KOPT-K1 (cell line): ENCODE measurements around the gene ABCB9.
"Not testable (repeated sequence)": the region's sequence is repeated elsewhere in the genome, so short reads cannot be mapped to it uniquely, and the experiment has no call there.

Experiments
- H3K27ac ChIP-seq: fragments of 200-600 bp; sonication (generic); 2 replicates; pipeline ENCODE4 v1.5.1; 2016; ENCODE audit warnings: antibody characterized with exemption, mild to moderate bottlenecking, low read depth, low read length; ENCODE audit not compliant: poor library complexity, severe bottlenecking
- H3K36me3 ChIP-seq: fragments of 200-600 bp; sonication (generic); 2 replicates; pipeline ENCODE4 v1.5.1; 2017; ENCODE audit warnings: antibody characterized with exemption, mild to moderate bottlenecking, low read length, moderate library complexity; ENCODE audit not compliant: insufficient read depth
- H3K9me3 ChIP-seq: fragments of 200-600 bp; sonication (generic); 2 replicates; pipeline ENCODE4 v1.5.1; 2017; ENCODE audit warnings: antibody characterized with exemption, low read length, mild to moderate bottlenecking; ENCODE audit not compliant: insufficient read depth, poor library complexity, severe bottlenecking

The ABCB9 gene

DNA sequence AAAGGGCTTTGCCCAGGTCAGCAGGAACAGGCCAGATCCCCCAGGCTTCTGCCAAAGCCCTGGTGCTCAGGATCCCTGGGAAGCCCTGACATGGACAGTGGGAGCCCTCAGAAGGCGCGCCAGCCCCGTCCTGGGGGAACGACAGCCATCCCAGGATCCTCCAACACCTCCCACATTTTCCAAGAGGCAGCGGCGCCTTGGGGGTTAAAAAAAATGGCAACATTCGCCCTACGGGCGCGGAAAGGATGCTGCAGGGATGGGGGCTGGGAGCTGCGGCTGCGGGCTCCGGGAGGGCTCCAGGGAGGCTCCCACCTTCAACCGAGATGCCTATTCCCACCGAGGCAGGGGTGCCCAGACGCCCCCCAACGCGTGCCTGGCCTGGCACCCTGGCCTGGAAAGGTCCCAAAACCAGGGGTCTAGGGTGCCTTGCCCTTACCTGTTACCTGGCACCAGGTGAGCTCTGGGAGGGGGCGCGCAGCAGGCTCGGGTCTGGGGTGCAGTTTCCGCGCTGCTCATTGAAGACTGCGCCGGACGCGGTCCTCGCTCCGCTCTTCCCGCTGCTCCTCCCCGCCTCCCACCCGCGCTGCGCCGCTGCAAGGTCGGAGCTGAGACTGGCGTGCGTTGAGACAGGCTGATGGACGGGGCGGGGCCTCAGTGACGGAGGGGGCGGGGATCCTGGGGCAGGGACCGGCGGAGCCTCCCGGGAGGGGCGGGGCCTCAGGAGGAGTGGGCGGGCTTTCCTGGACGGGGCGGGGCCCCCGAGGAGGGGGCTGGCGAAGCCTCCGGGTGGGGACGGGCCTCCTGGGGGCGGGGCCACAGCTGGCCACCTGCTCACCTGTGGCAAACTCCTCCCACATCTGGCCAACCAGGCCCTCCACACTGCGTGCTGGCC, at the start of gene ABCB9:
ABCB9 (minus strand) TSS at position 613 of the 892 bp plus-strand sequence. CDS start 6,228 bp downstream, outside the sequence.
- no peaks in the 10 kb centered on the region for H3K9me3 ChIP-seq
- no peak within 1 kb of the TSS for H3K27ac ChIP-seq
- H3K36me3 ChIP-seq: no peaks in the 10 kb centered on the region

DNA sequence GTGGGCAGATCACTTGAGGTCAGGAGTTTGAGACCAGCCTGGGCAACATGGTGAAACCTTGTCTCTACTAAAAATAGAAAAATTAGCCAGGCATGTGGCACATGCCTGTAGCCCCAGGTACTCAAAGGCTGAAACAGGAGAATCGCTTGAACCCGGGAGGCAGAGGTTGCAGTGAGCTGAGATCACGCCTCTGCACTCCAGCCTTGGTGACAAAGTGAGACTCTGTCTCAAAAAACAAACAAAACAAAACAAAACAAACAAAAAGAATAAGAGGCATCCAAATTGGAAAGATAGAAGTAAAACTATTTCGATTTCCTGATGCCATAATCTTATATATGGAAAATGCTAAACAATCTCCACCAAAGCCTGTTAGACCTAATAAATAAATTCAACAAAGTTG, 48.2 kb upstream of the ABCB9 start:
- H3K9me3 ChIP-seq: not testable (repeated sequence)
- H3K36me3 ChIP-seq: peaks cover 54% of the 10 kb centered on the region

DNA sequence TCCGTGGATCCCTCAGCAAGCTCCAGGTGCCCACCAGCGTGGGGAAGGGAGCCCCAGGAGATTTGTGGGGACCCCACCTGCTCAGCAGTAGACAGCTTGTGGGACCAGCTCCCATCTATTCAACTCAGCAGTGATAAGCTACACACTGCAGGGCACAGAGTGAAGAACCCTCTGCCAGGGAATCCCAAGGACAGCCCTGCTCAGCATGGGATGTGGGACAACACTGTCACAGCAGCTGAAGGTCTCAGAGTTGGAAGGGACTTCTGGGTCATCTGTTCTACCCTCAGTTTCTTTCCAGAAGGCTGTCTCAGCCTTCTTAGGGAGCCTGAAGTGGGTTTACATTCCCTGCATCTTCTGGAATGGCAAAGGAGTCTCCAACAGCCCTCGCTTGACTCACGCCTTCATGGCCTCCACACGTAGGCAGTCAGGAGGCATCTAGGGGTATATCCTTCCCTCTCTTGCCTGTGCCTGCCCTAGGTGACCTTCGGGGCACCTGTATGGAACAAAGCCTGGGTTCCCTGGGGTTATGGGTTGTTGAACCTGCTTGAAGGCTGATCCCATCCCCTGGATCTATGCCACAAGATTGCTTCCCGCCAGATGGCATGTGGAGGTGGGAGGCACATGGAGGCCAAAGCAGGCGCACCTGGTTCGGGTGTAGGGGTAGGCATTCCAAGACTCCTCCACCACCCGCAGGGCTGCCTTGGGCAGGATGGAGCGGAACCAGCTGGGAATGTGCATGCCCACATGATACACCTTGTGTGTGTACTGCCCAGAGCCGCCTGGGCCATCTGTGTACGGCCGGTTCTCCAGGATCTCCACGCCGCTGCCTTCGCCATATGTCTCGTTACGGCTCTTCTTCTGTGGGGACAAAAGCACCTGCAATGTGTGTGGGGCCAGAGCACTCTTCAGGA, 47.2 kb upstream of the ABCB9 start:
- H3K9me3 ChIP-seq: no peaks in the 10 kb centered on the region
- H3K36me3 ChIP-seq: peaks cover 65% of the 10 kb centered on the region
- no peak overlapping the region for H3K27ac ChIP-seq

More for the DNA sequence above, 48.2 kb upstream of the ABCB9 start:
- not testable (repeated sequence) for H3K27ac ChIP-seq

DNA sequence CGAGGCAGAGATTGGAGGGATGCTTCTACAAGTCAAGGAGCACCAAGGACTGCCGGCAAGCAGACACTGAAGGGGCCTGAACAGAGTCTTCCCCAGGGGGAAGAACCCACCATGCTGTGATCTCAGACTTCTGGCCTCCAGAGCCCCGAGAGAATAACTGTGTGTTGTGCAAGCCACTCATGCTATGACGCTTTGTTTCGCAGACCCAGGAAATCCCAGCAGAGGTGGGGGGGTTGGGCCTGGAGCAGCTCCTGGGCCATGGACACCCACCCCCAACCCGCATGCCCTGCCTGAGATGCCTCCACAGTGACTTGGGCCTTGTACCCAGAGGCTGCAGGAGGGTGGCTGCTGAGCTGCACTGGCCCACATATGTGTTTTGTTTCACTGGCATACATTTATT, 45.4 kb upstream of the ABCB9 start:
- no peaks in the 10 kb centered on the region for H3K9me3 ChIP-seq
- no peak overlapping the region for H3K27ac ChIP-seq
- H3K36me3 ChIP-seq: peaks cover 82% of the 10 kb centered on the region

DNA sequence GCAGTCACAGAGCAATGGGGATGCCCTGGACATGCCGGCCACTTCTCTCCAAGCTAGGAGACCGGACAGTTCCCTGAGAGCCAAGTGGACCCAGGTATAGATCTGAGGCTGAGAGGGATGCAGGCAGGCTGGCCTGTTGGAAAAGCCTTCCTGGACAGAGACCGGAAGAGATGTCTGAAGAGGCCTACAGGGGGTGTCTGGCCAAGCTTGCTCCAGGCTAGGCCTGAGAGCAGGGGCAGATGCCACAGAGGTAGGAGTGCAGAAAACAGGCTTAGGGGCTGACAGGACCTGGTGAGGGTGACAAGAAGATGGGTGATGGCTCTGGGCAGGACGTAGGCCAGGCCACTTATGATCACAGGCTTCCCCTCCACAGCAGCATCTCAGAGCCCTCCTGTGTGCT, 44.4 kb upstream of the ABCB9 start:
- peaks cover 87% of the 10 kb centered on the region for H3K36me3 ChIP-seq
- H3K27ac ChIP-seq: no peak overlapping the region
- H3K9me3 ChIP-seq: no peaks in the 10 kb centered on the region

DNA sequence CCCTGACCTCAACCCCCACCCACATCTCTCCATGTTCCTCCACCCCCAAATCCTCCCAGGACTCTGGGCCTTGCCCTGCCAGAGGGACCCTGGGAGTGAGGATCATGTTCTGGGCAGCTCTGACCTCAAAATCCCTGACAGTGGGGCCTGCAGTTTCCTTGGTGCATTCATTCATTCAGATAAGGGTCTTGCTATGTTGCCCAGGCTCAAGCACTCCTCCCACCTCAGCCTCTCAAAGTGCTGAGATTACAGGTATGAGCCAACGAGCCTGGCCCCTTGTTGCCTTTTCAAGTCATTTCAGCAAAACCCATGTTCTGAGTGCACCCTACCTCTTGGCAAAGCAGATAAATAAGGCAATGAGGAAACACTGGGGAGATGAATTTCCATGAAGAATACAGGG, 43.8 kb upstream of the ABCB9 start:
- Histone ChIP-seq H3K36me3 (peaks cover 92% of the 10 kb centered on the region), H3K27ac (no peak overlapping the region)

DNA sequence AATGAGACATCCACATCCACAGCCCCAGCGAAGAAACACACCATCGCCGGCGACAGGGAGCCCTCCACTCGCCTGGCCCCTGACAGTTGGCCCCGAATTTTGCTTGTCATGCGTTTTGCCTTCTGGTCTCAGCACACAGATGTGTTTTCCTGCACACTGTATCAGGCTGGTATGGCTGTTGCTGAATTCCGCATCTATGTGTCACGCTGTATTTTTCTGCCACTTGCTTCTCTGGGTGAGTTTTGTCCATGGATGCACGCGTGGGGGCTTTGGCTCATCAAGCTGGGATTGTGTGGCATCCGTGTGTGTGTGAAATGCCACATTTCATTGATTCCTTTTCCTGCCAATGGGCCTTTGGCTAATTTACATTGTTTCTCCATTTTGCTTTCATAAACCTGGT, 40.7 kb upstream of the ABCB9 start:
- no peak overlapping the region for H3K27ac ChIP-seq
- H3K36me3 ChIP-seq: peaks cover 93% of the 10 kb centered on the region
- no peaks in the 10 kb centered on the region for H3K9me3 ChIP-seq

More for the DNA sequence above, 43.8 kb upstream of the ABCB9 start:
- no peaks in the 10 kb centered on the region for H3K9me3 ChIP-seq

DNA sequence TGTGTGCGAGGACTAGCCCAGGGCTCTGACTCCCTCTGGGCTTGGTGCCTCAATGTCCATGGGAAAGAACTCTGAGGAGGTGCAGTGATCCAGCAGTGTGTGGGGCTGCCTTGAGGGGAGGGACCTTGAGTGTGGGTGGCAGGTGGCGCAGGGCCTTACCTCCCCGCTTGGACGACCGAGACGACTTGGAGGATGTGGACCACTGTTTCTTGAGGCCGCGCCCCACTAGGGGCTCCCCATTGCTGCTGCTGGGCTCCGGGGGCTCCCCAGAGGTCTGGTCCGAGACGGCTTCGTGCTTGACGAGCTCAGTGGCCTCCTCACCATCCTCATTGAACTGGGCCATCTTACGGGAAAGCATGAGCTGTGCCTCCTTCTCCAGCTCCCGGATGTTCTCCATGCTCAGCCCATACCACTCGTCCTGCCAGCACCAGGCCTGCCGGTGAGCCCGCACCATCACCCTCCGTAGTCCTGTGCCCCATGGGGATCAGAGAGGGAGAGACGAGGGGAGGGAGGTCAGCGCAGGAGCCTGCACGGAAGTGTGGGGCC, 38.9 kb upstream of the ABCB9 start:
- H3K36me3 ChIP-seq: peaks cover 93% of the 10 kb centered on the region
- no peaks in the 10 kb centered on the region for H3K9me3 ChIP-seq
- H3K27ac ChIP-seq: no peak overlapping the region

DNA sequence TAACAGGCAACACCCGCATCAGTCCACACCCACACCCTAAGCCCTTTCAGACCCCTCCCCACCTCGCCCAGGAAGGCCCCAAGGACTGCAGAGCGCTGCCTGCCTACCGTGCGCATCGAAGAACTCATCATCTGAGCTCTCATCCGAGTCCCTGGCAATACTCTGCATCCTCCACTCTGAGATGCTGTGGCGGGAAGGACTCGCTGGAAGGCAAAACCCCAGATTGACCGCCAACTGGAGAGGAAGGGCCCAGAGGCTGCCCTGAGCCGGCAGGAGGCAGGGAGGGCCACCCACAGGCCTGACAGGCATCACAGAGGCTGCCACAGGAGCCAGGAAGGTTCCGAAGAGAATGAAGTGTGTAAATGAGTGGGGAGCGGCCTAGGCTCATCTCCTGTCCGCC, 38.0 kb upstream of the ABCB9 start:
- Histone ChIP-seq H3K36me3 (peaks cover 93% of the 10 kb centered on the region), H3K9me3 (no peaks in the 10 kb centered on the region), H3K27ac (no peak overlapping the region)

DNA sequence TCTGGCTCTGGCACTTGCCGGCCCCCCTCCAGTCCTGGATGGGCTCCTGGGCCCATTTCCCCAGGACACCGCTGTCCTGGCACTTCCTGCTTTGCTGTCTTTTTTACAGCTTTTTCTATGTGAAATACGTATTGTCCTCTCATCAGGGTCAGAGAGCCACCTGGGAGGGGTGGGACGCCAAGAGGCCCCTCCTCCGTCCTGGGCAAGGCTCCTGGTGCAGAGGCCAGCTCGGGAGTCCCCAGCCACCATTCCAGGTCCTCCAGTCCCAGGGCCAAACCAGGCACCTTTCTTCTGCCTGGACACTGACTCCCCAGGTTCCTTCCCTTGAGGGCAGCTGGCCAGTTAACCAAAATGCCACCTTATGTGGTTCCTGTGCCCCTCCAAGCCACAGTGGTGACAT, 37.0 kb upstream of the ABCB9 start:
- Histone ChIP-seq H3K27ac (no peak overlapping the region), H3K9me3 (no peaks in the 10 kb centered on the region), H3K36me3 (peaks cover 93% of the 10 kb centered on the region)

DNA sequence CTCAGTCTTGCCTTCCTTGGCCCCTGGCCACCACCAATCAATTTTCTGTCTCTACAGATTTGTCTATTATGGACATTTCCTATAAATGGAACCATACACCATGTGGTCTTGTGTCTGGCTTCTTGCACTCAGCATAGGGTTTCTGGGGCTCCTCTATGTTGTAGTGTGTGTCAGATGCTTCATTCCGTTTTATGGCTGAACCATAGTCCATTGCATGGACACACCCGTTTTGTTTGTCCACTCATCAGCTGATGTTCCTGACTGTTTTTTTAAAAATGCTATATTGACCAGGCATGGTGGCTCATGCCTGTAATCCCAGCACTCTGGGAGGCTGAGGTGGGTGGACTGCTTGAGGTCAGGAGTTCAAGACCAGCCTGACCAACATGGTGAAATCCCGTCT, 35.2 kb upstream of the ABCB9 start:
- Histone ChIP-seq H3K9me3 (no peaks in the 10 kb centered on the region), H3K27ac (no peak overlapping the region), H3K36me3 (peaks cover 95% of the 10 kb centered on the region)

DNA sequence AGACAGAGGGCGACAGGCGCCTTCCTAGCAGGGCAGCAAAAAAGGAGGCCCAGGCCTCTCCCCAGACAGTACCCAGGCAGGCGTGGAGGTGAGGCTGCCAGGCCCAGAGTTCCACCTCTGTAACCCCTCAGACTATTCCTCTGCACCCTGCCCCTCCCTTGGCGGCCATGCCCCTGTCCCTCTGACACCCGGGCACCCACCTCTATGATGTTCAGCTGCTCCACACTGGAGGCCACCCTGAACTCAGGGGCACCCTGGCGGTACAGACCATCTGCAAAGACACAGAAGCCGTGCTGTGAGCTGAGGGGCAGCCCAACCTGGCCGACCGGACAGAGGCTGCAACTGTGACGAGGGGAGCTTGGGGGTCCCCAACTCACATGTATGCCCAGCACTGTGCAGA, 34.3 kb upstream of the ABCB9 start:
- peaks cover 98% of the 10 kb centered on the region for H3K36me3 ChIP-seq
- no peaks in the 10 kb centered on the region for H3K9me3 ChIP-seq
- no peak overlapping the region for H3K27ac ChIP-seq

DNA sequence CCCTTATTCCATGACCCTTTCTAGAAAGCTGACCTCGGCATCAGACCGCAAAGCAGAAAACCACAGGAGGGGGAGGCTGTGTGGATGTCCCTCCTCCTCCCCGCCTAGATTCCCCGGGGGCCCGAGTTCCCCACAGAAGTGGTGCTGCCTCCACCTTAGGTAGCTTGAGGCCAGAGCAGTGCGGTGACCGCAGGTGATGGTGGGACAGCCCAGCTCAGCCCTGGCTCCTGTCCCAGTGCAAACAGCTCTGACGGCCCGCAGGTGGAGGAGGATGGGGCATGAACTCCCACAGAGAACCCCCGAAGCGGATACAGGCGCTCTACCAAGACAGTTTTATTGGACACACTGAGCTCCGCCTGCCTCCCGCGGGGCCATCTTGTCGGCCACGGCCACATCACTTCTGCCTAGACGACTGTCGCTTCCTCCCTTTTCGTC, 33.7 kb upstream of the ABCB9 start:
- H3K36me3 ChIP-seq: peaks cover 98% of the 10 kb centered on the region
- H3K9me3 ChIP-seq: no peaks in the 10 kb centered on the region
- H3K27ac ChIP-seq: no peak overlapping the region

DNA sequence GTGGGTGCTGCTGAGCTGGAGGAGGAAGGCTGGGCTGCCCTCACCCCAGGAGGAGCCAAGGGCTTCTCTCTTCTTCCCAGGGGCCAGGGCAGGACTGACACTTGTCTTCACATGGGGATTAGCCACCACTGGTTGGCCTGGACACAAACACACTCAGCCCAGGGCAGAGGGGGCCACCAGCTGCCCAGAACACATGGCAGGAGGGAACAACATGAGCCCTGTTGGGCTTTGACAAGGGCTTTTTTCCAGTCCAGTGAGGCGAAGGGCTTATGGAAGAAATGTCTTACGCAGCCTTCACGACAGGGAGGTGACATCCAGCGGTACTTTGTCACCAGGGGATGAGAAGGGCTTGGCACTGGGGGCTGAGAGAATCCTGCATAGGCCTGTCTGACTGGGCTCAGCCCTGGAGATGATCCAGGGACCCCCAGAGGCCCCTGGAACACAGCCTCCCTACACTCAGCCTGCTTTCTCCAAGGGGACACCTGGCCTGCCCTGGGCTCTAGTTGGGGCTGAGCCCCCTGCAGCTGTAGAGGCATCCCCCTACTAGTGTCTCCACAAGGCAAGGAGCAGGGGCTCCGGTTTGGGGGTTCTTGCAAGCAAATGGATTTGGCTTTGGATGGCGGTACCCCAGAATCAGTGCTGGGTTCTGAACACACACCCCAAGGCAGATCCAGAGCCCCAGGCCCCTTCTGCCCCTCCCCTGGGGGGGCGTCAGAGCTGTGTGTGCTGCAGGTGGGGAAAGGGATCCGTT, 33.1 kb upstream of the ABCB9 start:
- no peaks in the 10 kb centered on the region for H3K9me3 ChIP-seq
- no peak overlapping the region for H3K27ac ChIP-seq
- peaks cover 98% of the 10 kb centered on the region for H3K36me3 ChIP-seq
